Breast epithelium (tissue), 3 donors: ENCODE results near the gene KMT2A.

Experiments
- CTCF ChIP-seq, 3 donors: fragments of 450-650 bp; IDR thresholded peaks; one replicate each; pipeline ENCODE4 v1.5.1; 2016 to 2017; ENCODE audit warnings: antibody characterized with exemption in 3 of 3, mild to moderate bottlenecking in 3 of 3, moderate library complexity in 3 of 3
- POLR2A ChIP-seq: fragments of 450-650 bp; IDR thresholded peaks from one replicate; pipeline ENCODE4 v1.6.1; 2016; ENCODE audit warnings: antibody characterized with exemption, mild to moderate bottlenecking, moderate library complexity
- POLR2AphosphoS5 ChIP-seq, 3 donors: sonication (generic); formaldehyde crosslinking; IDR thresholded peaks; one replicate each; pipeline ENCODE4 v1.6.1; 2017; ENCODE audit warnings: antibody characterized with exemption in 3 of 3

GRCh38 chr11:118527109-118527508 is 90.8 kb downstream of the KMT2A start, which contains the start of gene TTC36:
- no peak for TF ChIP-seq CTCF (IDR thresholded peaks at IDR 0.05)
- TF ChIP-seq POLR2A: no peak
- no peak for TF ChIP-seq POLR2AphosphoS5 (IDR thresholded peaks at IDR 0.05)
